HepG2 (cell line): ENCODE results near the gene ANKRD40. TPM values are rescaled to one million over a fixed set of nuclear protein-coding genes. Genes with fewer than 3 reads are reported as not detected.

ENCODE experiments used
- ATF7 ChIP-seq, 2 experiments: fragments of 450-650 bp in 1 of 2; sonication (generic) in 1 of 2; formaldehyde crosslinking in 1 of 2; IDR thresholded peaks; 2 replicates each; pipeline versions ENCODE4 v1.4.0 to v1.6.1; 2016 to 2020; ENCODE audit warnings: antibody characterized with exemption in 1 of 2, mild to moderate bottlenecking in 1 of 2, missing genetic modification reagents in 1 of 2
- BCL6 ChIP-seq: IDR thresholded peaks from 2 replicates; pipeline ENCODE4 v1.6.1; 2016; ENCODE audit warnings: missing genetic modification reagents, missing compliant biosample characterization
- CSRNP2 ChIP-seq: sonication (generic); formaldehyde crosslinking; conservative IDR thresholded peaks from 2 replicates; pipeline ENCODE4 v1.8.0; 2022; ENCODE audit warnings: low read depth, missing genetic modification reagents
- FOSL2 ChIP-seq: sonication (generic); formaldehyde crosslinking; IDR thresholded peaks from 2 replicates; pipeline ENCODE4 v1.4.0; 2020; ENCODE audit warnings: missing genetic modification reagents
- FOXA1 ChIP-seq, 2 experiments: fragments of 450-650 bp in 1 of 2; sonication (generic) in 1 of 2; formaldehyde crosslinking in 1 of 2; IDR thresholded peaks; 2 replicates each; pipeline versions ENCODE4 v1.4.0 to v1.6.1; 2016 to 2020; ENCODE audit warnings: missing genetic modification reagents in 1 of 2
- KLF6 ChIP-seq: IDR thresholded peaks from 2 replicates; pipeline ENCODE4 v1.8.0; 2016; ENCODE audit warnings: missing biosample characterization, missing genetic modification reagents
- MEIS2 ChIP-seq: sonication (generic); formaldehyde crosslinking; IDR thresholded peaks from 2 replicates; pipeline ENCODE4 v1.9.0; 2021; ENCODE audit warnings: mild to moderate bottlenecking, missing genetic modification reagents
- NFKB2 ChIP-seq: sonication (generic); formaldehyde crosslinking; IDR thresholded peaks from 2 replicates; pipeline ENCODE4 v1.4.0; 2020; ENCODE audit warnings: missing genetic modification reagents, borderline replicate concordance
- NFKBIZ ChIP-seq: IDR thresholded peaks from 2 replicates; pipeline ENCODE4 v1.6.1; 2018; ENCODE audit warnings: missing genetic modification reagents, missing compliant biosample characterization
- SP4 ChIP-seq: sonication (generic); formaldehyde crosslinking; IDR thresholded peaks from 2 replicates; pipeline ENCODE4 v1.8.1; 2023; ENCODE audit warnings: mild to moderate bottlenecking, missing genetic modification reagents
- ZBTB26 ChIP-seq: IDR thresholded peaks from 2 replicates; pipeline ENCODE4 v1.6.1; 2016; ENCODE audit warnings: missing compliant biosample characterization, missing genetic modification reagents, borderline replicate concordance
- ZEB1 ChIP-seq: IDR thresholded peaks from 2 replicates; pipeline ENCODE4 v1.6.1; 2012; ENCODE audit warnings: mild to moderate bottlenecking, low read depth, inconsistent platforms; ENCODE audit not compliant: insufficient replicate concordance
- ZNF34 ChIP-seq: sonication (generic); formaldehyde crosslinking; IDR thresholded peaks from 2 replicates; pipeline ENCODE4 v1.4.0; 2020; ENCODE audit warnings: mild to moderate bottlenecking, missing genetic modification reagents, borderline replicate concordance
- ZNF451 ChIP-seq: sonication (generic); formaldehyde crosslinking; IDR thresholded peaks from 2 replicates; pipeline ENCODE4 v1.5.0; 2020; ENCODE audit warnings: mild to moderate bottlenecking, missing genetic modification reagents
- ZNF781 ChIP-seq: sonication (generic); formaldehyde crosslinking; IDR thresholded peaks from 2 replicates; pipeline ENCODE4 v1.5.1; 2020; ENCODE audit warnings: borderline replicate concordance, mild to moderate bottlenecking, missing genetic modification reagents; ENCODE audit errors: not compliant biosample characterization
- polyA plus RNA-seq, 8 experiments: library from polyadenylated mRNA; depleted of rRNA in 3 of 8; stranded (reverse) in 7 of 8; unstranded in 1 of 8; fragments of >200 nt; fragmentation: Illumina TruSeq in 4 of 8; extraction: Trizol in 4 of 8; gene quantifications; 2 replicates each; pipeline versions ENCODE4 v1.2.1 to v1.2.3, GENCODE V29; 2011 to 2016; ENCODE audit warnings: low read depth in 4 of 8, missing spikeins in 1 of 8, mixed read lengths in 1 of 8; ENCODE audit not compliant: insufficient read depth in 1 of 8
- total RNA-seq, 5 experiments: library from RNA; depleted of rRNA; stranded (reverse); fragments of >200 nt; fragmentation: Illumina TruSeq; extraction: Trizol; gene quantifications; 2 replicates each; pipeline ENCODE4 v1.2.3, GENCODE V29; 2016; ENCODE audit warnings: low read depth in 1 of 5
- TF ChIP-seq, protein P1 (sequence below): sonication (generic); formaldehyde crosslinking; IDR thresholded peaks from 2 replicates; pipeline ENCODE4 v1.4.0; 2020; ENCODE audit warnings: low read depth, missing genetic modification reagents
- TF ChIP-seq, protein P2 (sequence below): sonication (generic); formaldehyde crosslinking; IDR thresholded peaks from 2 replicates; pipeline ENCODE4 v1.4.0; 2020; ENCODE audit warnings: missing genetic modification reagents
- TF ChIP-seq, protein P3 (sequence below): IDR thresholded peaks from 2 replicates; pipeline ENCODE4 v1.6.1; 2012; ENCODE audit warnings: inconsistent platforms
- TF ChIP-seq, protein P4 (sequence below): sonication (generic); formaldehyde crosslinking; IDR thresholded peaks from 2 replicates; pipeline ENCODE4 v1.8.0; 2022; ENCODE audit warnings: missing genetic modification reagents, mild to moderate bottlenecking, borderline replicate concordance

The ANKRD40 gene
- total and polyA plus RNA-seq, 2 of the 13 experiments (the other 11 are each of a cell fraction or from before 2014, with no cell fraction given): 35.0 to 46.4 TPM

GRCh38 chr17:50663812-50664374 lies 43.8 kb downstream of the ANKRD40 start (continued):
- TF ChIP-seq, protein P1, sequence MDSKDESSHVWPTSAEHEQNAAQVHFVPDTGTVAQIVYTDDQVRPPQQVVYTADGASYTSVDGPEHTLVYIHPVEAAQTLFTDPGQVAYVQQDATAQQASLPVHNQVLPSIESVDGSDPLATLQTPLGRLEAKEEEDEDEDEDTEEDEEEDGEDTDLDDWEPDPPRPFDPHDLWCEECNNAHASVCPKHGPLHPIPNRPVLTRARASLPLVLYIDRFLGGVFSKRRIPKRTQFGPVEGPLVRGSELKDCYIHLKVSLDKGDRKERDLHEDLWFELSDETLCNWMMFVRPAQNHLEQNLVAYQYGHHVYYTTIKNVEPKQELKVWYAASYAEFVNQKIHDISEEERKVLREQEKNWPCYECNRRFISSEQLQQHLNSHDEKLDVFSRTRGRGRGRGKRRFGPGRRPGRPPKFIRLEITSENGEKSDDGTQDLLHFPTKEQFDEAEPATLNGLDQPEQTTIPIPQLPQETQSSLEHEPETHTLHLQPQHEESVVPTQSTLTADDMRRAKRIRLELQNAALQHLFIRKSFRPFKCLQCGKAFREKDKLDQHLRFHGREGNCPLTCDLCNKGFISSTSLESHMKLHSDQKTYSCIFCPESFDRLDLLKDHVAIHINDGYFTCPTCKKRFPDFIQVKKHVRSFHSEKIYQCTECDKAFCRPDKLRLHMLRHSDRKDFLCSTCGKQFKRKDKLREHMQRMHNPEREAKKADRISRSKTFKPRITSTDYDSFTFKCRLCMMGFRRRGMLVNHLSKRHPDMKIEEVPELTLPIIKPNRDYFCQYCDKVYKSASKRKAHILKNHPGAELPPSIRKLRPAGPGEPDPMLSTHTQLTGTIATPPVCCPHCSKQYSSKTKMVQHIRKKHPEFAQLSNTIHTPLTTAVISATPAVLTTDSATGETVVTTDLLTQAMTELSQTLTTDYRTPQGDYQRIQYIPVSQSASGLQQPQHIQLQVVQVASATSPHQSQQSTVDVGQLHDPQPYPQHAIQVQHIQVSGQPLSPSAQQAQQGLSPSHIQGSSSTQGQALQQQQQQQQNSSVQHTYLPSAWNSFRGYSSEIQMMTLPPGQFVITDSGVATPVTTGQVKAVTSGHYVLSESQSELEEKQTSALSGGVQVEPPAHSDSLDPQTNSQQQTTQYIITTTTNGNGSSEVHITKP (CRISPR knock-in tag): peak; percentile 24; the same call in 1 of the 2 replicates
- TF ChIP-seq CSRNP2 (no peak), NFKBIZ (CRISPR knock-in tag) (peak; percentile 59; the same call in 1 of the 2 replicates), BCL6 (CRISPR knock-in tag) (0 out of 2 replicates have a peak, but pooled peaks have one; percentile 25), SP4 (peak; percentile 68; the same call in 1 of the 2 replicates), NFKB2 (no peak), FOXA1 (IDR thresholded peaks at IDR 0.05) (no peak), FOXA1 (CRISPR knock-in tag; IDR thresholded peaks at IDR 0.05) (no peak), ATF7 (IDR thresholded peaks at IDR 0.05) (no peak), ATF7 (CRISPR knock-in tag; IDR thresholded peaks at IDR 0.05) (no peak; the same call in 1 of the 2 replicates), ZBTB26 (CRISPR knock-in tag) (no peak), ZNF781 (CRISPR knock-in tag) (no peak), FOSL2 (peak; percentile 62; the same call in 1 of the 2 replicates), KLF6 (no peak), ZNF451 (CRISPR knock-in tag) (0 out of 2 replicates have a peak, but pooled peaks have one; percentile 58), ZNF34 (CRISPR knock-in tag) (no peak), MEIS2 (CRISPR knock-in tag) (peak; percentile 75), ZEB1 (no peak)
- TF ChIP-seq, protein P2, sequence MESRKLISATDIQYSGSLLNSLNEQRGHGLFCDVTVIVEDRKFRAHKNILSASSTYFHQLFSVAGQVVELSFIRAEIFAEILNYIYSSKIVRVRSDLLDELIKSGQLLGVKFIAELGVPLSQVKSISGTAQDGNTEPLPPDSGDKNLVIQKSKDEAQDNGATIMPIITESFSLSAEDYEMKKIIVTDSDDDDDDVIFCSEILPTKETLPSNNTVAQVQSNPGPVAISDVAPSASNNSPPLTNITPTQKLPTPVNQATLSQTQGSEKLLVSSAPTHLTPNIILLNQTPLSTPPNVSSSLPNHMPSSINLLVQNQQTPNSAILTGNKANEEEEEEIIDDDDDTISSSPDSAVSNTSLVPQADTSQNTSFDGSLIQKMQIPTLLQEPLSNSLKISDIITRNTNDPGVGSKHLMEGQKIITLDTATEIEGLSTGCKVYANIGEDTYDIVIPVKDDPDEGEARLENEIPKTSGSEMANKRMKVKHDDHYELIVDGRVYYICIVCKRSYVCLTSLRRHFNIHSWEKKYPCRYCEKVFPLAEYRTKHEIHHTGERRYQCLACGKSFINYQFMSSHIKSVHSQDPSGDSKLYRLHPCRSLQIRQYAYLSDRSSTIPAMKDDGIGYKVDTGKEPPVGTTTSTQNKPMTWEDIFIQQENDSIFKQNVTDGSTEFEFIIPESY (CRISPR knock-in tag): peak; percentile 99
- TF ChIP-seq, protein P3, sequence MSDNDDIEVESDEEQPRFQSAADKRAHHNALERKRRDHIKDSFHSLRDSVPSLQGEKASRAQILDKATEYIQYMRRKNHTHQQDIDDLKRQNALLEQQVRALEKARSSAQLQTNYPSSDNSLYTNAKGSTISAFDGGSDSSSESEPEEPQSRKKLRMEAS: peak; percentile 66; the same call in 1 of the 2 replicates
- TF ChIP-seq, protein P4, sequence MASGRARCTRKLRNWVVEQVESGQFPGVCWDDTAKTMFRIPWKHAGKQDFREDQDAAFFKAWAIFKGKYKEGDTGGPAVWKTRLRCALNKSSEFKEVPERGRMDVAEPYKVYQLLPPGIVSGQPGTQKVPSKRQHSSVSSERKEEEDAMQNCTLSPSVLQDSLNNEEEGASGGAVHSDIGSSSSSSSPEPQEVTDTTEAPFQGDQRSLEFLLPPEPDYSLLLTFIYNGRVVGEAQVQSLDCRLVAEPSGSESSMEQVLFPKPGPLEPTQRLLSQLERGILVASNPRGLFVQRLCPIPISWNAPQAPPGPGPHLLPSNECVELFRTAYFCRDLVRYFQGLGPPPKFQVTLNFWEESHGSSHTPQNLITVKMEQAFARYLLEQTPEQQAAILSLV (CRISPR knock-in tag): peak; percentile 51
